RWPE1 (cell line): Measurements from ENCODE around the gene SIGLEC14.

Source experiments
- CTCF ChIA-PET: fragments of 350-600 bp; sonication (Branson Sonifier 250); formaldehyde crosslinking; extraction: SDS; loops from one replicate; lab custom pipeline; 2021; lab: Yijun Ruan, JAX
- POLR2A ChIA-PET: fragments of 400-600 bp; formaldehyde crosslinking; extraction: SDS; loops from one replicate; lab custom pipeline; 2020; ENCODE audit warnings: antibody characterized with exemption; ENCODE audit not compliant: low non-redundant PET; lab: Yijun Ruan, JAX
- DNase-seq: peaks from one replicate; pipeline ENCODE4 v3.0.0; 2012; ENCODE audit warnings: low spot score
- H3K27ac ChIP-seq: fragments of 450-650 bp; 2 replicates; pipeline ENCODE4 v1.5.1; 2017
- TF ChIP-seq, protein P1 (sequence below): fragments of 450-650 bp; conservative IDR thresholded peaks from 2 replicates; pipeline ENCODE4 v1.5.1; 2017; ENCODE audit warnings: low read depth, mild to moderate bottlenecking

Gene SIGLEC14

GRCh38 chr19:51595190-51596175 lies 51.1 kb downstream of the SIGLEC14 start:
- POLR2A ChIA-PET: no interaction called here
- CTCF ChIA-PET: interaction anchor here (0.5 to 0.6 kb wide), 2 partner anchors 63 to 184 kb away, joined by 3 to 7 read pairs; no protein-coding TSS in a partner anchor
- TF ChIP-seq, protein P1, sequence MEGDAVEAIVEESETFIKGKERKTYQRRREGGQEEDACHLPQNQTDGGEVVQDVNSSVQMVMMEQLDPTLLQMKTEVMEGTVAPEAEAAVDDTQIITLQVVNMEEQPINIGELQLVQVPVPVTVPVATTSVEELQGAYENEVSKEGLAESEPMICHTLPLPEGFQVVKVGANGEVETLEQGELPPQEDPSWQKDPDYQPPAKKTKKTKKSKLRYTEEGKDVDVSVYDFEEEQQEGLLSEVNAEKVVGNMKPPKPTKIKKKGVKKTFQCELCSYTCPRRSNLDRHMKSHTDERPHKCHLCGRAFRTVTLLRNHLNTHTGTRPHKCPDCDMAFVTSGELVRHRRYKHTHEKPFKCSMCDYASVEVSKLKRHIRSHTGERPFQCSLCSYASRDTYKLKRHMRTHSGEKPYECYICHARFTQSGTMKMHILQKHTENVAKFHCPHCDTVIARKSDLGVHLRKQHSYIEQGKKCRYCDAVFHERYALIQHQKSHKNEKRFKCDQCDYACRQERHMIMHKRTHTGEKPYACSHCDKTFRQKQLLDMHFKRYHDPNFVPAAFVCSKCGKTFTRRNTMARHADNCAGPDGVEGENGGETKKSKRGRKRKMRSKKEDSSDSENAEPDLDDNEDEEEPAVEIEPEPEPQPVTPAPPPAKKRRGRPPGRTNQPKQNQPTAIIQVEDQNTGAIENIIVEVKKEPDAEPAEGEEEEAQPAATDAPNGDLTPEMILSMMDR: no peak

DNA sequence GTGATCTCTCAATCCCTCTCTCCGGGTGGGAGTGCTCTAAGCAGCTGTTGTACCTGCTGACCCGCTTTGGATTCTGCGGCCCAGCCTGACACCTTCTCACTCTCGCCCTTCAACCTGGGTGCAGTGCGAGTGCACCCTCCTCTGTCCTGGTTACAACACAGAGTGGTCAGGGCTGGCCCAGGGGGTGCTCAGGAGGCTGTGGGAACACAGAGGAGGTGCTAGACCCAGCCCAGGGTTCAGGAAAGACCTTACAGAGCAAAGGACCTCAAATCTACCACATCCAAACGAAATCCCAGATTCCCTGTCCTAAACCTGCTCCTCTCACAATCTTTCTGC lies 51.9 kb downstream of the SIGLEC14 start:
- H3K27ac ChIP-seq: peak overlapping the region; percentile 70
- DNase-seq: no peak
- TF ChIP-seq, protein P1: no peak
- ChIA-PET CTCF (interaction anchor here (0.5 to 1.0 kb wide), 4 partner anchors 24 to 183 kb away, joined by 3 to 7 read pairs (median 4); partner anchors contain the start of gene ZNF175), POLR2A (no interaction called here)

More at GRCh38 chr19:51595190-51596175, 51.1 kb downstream of the SIGLEC14 start:
- no peak for DNase-seq
- no peak overlapping the region for H3K27ac ChIP-seq

GRCh38 chr19:51593969-51594773 lies 52.5 kb downstream of the SIGLEC14 start:
- ChIA-PET CTCF (interaction anchor here (0.6 to 1.0 kb wide), 5 partner anchors 23 to 255 kb away, joined by 3 to 5 read pairs (median 3); partner anchors contain the start of gene ZNF175), POLR2A (no interaction called here)
- peak overlapping the region; percentile 70 for H3K27ac ChIP-seq
- DNase-seq: peak; percentile 96
- TF ChIP-seq, protein P1: no peak

DNA sequence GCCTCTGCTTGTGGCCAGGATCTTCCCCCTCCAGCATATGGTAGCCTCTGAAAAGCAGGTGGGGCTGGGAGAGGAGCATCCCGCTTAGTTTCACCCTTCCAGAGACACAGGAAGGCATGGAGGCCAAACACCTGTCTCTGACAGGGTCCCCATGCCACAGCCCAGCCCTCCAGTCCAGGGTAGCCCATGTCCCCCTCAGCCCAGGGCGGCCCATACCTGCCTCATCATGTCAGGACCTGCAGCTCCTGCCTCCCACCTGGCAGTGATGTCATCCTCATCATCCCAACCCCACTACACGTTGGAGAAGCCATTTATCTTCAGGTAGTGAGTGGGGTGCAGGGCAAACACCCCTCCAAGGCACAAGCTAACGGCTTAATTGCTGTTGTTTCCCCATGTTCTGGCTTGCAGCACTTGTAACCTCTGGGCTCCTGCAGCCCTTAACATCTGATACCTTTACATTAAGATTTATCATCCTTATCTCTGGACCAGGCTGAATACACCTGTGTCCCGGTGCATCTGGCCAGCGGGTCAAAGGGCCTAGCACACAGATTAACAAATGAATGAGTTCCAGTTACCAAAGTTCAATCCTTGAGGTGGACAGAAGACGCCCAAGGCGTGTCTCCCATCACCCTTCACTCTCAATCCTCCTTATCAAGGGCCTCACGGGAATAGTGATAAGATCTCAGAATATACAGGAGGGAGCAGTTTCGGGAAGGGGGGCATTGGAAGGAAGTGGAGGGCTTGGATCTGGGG lies 53.3 kb downstream of the SIGLEC14 start:
- H3K27ac ChIP-seq: peak overlapping the region; percentile 70
- POLR2A ChIA-PET: no interaction called here
- DNase-seq: no peak
- CTCF ChIA-PET: interaction anchor here (0.6 kb wide), 1 partner anchor 188 kb away, joined by 3 read pairs; no protein-coding TSS in a partner anchor
- TF ChIP-seq, protein P1: no peak
